Keratinocyte (primary cell): ENCODE results near the gene LGALS7. TPM values are rescaled to one million over a fixed set of nuclear protein-coding genes. Genes with fewer than 3 reads are reported as not detected.

Experiments used
- DNase-seq: peaks from one replicate; pipeline ENCODE4 v3.0.0-alpha.2; 2011; ENCODE audit warnings: low read depth, missing footprints, low spot score
- FAIRE-seq: peaks from 2 replicates; lab custom pipeline; 2011; peaks lifted over from hg19 to GRCh38; lab: Jason Lieb, UNC
- H2AFZ ChIP-seq: 2 replicates; pipeline ENCODE4 v1.6.0; 2012; ENCODE audit warnings: low read length, control low read depth, inconsistent platforms; ENCODE audit not compliant: control insufficient read depth
- H3K27ac ChIP-seq: 2 replicates; pipeline ENCODE4 v1.5.1; 2011; ENCODE audit warnings: low read length; ENCODE audit not compliant: control insufficient read depth, insufficient read depth
- H3K27me3 ChIP-seq: 3 replicates; pipeline ENCODE4 v1.6.0; 2011; ENCODE audit warnings: low read length; ENCODE audit not compliant: control insufficient read depth, insufficient read depth; ENCODE audit errors: extremely low read depth
- H3K36me3 ChIP-seq, 2 experiments: 2 replicates in 1 of 2; 3 replicates in 1 of 2; pipeline ENCODE4 v1.5.1; 2011; ENCODE audit warnings: low read length in 2 of 2, mild to moderate bottlenecking in 1 of 2; ENCODE audit not compliant: control insufficient read depth in 2 of 2, insufficient read depth in 2 of 2; ENCODE audit errors: extremely low read depth in 1 of 2
- H3K4me1 ChIP-seq: 3 replicates; pipeline ENCODE4 v1.5.1; 2011; ENCODE audit warnings: low read length; ENCODE audit not compliant: control insufficient read depth, insufficient read depth; ENCODE audit errors: extremely low read depth
- H3K4me2 ChIP-seq: 3 replicates; pipeline ENCODE4 v1.6.0; 2011; ENCODE audit warnings: low read depth, low read length; ENCODE audit not compliant: control insufficient read depth, insufficient read depth; ENCODE audit errors: extremely low read depth
- H3K4me3 ChIP-seq, 3 experiments: fragments of 200-600 bp in 1 of 3; sonication (generic) in 1 of 3; 2 replicates in 2 of 3; 3 replicates in 1 of 3; pipeline ENCODE4 v1.5.1; 2011 to 2016; ENCODE audit warnings: low read length in 3 of 3, mild to moderate bottlenecking in 3 of 3, control low read depth in 2 of 3, inconsistent platforms in 1 of 3, low read depth in 1 of 3, mixed read lengths in 1 of 3, mixed run types in 1 of 3, moderate library complexity in 1 of 3; ENCODE audit not compliant: control insufficient read depth in 2 of 3, insufficient read depth in 2 of 3; ENCODE audit errors: extremely low read depth in 1 of 3
- H3K79me2 ChIP-seq: 2 replicates; pipeline ENCODE4 v1.6.0; 2012; ENCODE audit warnings: low read length; ENCODE audit not compliant: control insufficient read depth, insufficient read depth
- H3K9ac ChIP-seq: 3 replicates; pipeline ENCODE4 v1.6.0; 2011; ENCODE audit warnings: low read length; ENCODE audit not compliant: control insufficient read depth, insufficient read depth; ENCODE audit errors: extremely low read depth
- H3K9me1 ChIP-seq: 3 replicates; pipeline ENCODE4 v1.6.0; 2011; ENCODE audit warnings: low read length; ENCODE audit not compliant: control insufficient read depth, insufficient read depth; ENCODE audit errors: extremely low read depth
- H3K9me3 ChIP-seq: 2 replicates; pipeline ENCODE4 v1.5.1; 2012; ENCODE audit warnings: low read depth, low read length; ENCODE audit not compliant: control insufficient read depth
- H4K20me1 ChIP-seq: 3 replicates; pipeline ENCODE4 v1.6.0; 2011; ENCODE audit warnings: low read length; ENCODE audit not compliant: control insufficient read depth, insufficient read depth; ENCODE audit errors: extremely low read depth
- EZH2 ChIP-seq: IDR thresholded peaks from one replicate; pipeline ENCODE4 v1.6.1; 2012; ENCODE audit warnings: inconsistent platforms, mild to moderate bottlenecking, low read length, moderate library complexity
- dilution Hi-C: fragments of 300-500 bp; cut with MboI; formaldehyde crosslinking; loops from one replicate; pipeline ENCODE4 v1.7.0; 2020; ENCODE audit warnings: low sequenced_read_pairs; ENCODE audit not compliant: extremely low pct_ligation_motif_present
- polyA plus RNA-seq, 5 experiments: library from polyadenylated mRNA; depleted of rRNA in 3 of 5; stranded (reverse) in 3 of 5; stranded (forward) in 1 of 5; unstranded in 1 of 5; fragments of >200 nt; gene quantifications; 1 replicate in 1 of 5; 2 replicates in 3 of 5; 3 replicates in 1 of 5; pipeline versions ENCODE4 v1.2.1 to v1.2.3, GENCODE V29; 2011 to 2012; ENCODE audit warnings: missing spikeins in 2 of 5, low read depth in 1 of 5, low replicate concordance in 1 of 5
- TF ChIP-seq, protein P1 (sequence below), 3 experiments: IDR thresholded peaks in 1 of 3; conservative IDR thresholded peaks in 1 of 3; optimal IDR thresholded peaks in 1 of 3; 2 replicates in 2 of 3; 3 replicates in 1 of 3; pipeline versions ENCODE3 to v1.5.1; 2011; ENCODE audit warnings: low read length in 3 of 3, mild to moderate bottlenecking in 3 of 3, moderate library complexity in 2 of 3, control low read depth in 1 of 3, inconsistent platforms in 1 of 3; ENCODE audit not compliant: insufficient read depth in 2 of 3; ENCODE audit errors: extremely low read depth in 1 of 3

LGALS7 gene
- polyA plus RNA-seq, 1 donor (not counting 4 experiments of a cell fraction or from before 2014, with no cell fraction given): 9.1 TPM

DNA sequence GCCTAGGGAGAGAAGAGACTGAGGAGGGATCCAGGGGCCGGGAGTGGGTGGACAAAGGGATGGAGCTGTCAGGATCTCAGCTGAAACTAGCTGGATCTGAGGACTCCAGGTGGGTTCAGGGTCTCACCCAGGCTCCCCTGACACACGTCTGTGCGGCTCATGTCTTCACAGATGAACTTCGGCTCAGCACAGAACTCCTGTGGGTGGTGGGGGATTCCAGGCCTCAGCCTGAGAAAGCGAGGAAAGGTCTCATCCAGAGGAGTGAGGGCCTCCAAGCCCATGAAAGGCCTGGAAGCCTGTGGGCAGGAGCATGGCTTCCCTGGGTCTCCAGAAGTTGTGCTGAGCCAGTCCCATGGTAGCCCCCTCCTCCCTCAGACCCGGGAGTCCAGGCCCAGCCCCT, 30.4 kb downstream of the LGALS7 start:
- Histone ChIP-seq H3K36me3 (no peaks in the 10 kb centered on the region), H4K20me1 (no peaks in the 10 kb centered on the region), H3K4me1 (peaks cover 8% of the 10 kb centered on the region), H2AFZ (no peak overlapping the region), H3K27me3 (no peaks in the 10 kb centered on the region), H3K27ac (no peak overlapping the region), H3K79me2 (no peaks in the 10 kb centered on the region), H3K9me3 (no peaks in the 10 kb centered on the region), H3K4me3 (no peak overlapping the region), H3K9ac (no peak overlapping the region), H3K9me1 (no peaks in the 10 kb centered on the region), H3K4me2 (no peak overlapping the region)
- FAIRE-seq (no peak), DNase-seq (no peak)
- no peak for TF ChIP-seq EZH2
- TF ChIP-seq, protein P1, sequence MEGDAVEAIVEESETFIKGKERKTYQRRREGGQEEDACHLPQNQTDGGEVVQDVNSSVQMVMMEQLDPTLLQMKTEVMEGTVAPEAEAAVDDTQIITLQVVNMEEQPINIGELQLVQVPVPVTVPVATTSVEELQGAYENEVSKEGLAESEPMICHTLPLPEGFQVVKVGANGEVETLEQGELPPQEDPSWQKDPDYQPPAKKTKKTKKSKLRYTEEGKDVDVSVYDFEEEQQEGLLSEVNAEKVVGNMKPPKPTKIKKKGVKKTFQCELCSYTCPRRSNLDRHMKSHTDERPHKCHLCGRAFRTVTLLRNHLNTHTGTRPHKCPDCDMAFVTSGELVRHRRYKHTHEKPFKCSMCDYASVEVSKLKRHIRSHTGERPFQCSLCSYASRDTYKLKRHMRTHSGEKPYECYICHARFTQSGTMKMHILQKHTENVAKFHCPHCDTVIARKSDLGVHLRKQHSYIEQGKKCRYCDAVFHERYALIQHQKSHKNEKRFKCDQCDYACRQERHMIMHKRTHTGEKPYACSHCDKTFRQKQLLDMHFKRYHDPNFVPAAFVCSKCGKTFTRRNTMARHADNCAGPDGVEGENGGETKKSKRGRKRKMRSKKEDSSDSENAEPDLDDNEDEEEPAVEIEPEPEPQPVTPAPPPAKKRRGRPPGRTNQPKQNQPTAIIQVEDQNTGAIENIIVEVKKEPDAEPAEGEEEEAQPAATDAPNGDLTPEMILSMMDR (optimal IDR thresholded peaks at IDR 0.05 in 1 of 3, IDR thresholded peaks at IDR 0.05 in 1 of 3, conservative IDR thresholded peaks at IDR 0.05 in 1 of 3; ENCODE audit: extremely low read depth in 1 of 3, insufficient read depth in 2 of 3, low read length in 3 of 3): no peak
- dilution Hi-C loops: no loop called here

DNA sequence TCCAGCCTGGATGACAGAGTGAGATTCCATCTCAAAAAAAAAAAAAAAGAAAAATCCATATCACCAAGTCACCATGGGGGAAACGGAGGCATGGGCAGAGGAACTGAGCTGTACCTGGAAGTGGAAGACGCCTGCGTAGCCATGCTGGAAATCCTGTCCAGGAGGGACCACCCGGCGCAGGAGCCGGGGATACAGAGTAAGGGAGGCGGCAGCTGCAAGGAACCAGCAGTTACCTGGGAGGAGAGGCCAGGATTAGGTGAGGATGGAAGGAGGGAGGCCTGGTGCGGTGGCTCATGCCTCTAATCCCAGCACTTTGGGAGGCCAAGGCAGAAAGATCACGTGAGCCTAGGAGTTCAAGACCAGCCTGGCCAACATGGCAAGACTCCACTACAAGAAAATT, 31.0 kb downstream of the LGALS7 start:
- dilution Hi-C loops: no loop called here
- no peak overlapping the region for H3K4me3 ChIP-seq
- H3K79me2 ChIP-seq: no peaks in the 10 kb centered on the region
- no peak overlapping the region for H3K4me2 ChIP-seq
- TF ChIP-seq, protein P1 (optimal IDR thresholded peaks at IDR 0.05 in 1 of 3, IDR thresholded peaks at IDR 0.05 in 1 of 3, conservative IDR thresholded peaks at IDR 0.05 in 1 of 3; ENCODE audit: extremely low read depth in 1 of 3, insufficient read depth in 2 of 3, low read length in 3 of 3): no peak
- H3K27me3 ChIP-seq: no peaks in the 10 kb centered on the region
- H3K27ac ChIP-seq: no peak overlapping the region
- H3K9me1 ChIP-seq: no peaks in the 10 kb centered on the region
- no peak for DNase-seq
- no peak for FAIRE-seq
- no peaks in the 10 kb centered on the region for H3K9me3 ChIP-seq
- H2AFZ ChIP-seq: no peak overlapping the region
- no peak overlapping the region for H3K9ac ChIP-seq
- no peaks in the 10 kb centered on the region for H4K20me1 ChIP-seq
- peaks cover 9% of the 10 kb centered on the region for H3K4me1 ChIP-seq
- no peaks in the 10 kb centered on the region for H3K36me3 ChIP-seq
